SH-SY5Y (cell line): ENCODE data around the gene USP32.

Source experiments
- GATA2 ChIP-seq: IDR thresholded peaks from 2 replicates; pipeline ENCODE4 v1.6.1; 2011; ENCODE audit warnings: mild to moderate bottlenecking, low read depth, low read length
- GATA3 ChIP-seq: IDR thresholded peaks from 2 replicates; pipeline ENCODE4 v1.6.1; 2011; ENCODE audit warnings: low read depth, mild to moderate bottlenecking, low read length, moderate library complexity

DNA sequence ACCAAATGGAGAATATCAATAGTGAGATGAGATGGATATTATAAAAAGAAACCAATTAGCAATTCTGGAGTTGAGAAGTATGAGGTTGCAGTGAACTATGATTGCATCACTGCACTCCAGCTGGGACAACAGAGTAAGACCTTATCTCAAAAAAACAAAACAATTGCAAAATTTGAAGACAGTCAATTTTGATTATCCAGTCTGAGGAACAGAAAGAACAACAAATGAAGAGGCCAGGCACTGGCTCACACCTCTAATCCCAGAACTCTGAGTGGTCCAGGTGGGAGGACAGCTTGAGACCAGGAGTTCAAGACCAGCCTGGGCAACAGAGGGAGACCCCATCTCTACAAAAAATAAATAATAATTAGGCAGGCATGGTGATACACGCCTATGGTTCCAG lies 35.0 kb downstream of the USP32 start:
- TF ChIP-seq GATA2 (no peak), GATA3 (no peak)
